HepG2 (cell line): Measurements from ENCODE around the gene ADM5. TPM values are rescaled to one million over a fixed set of nuclear protein-coding genes. Genes with fewer than 3 reads are reported as not detected.

ENCODE experiments used
- ARNTL ChIP-seq: sonication (generic); formaldehyde crosslinking; IDR thresholded peaks from 2 replicates; pipeline ENCODE4 v1.4.0; 2020; ENCODE audit warnings: mild to moderate bottlenecking, missing genetic modification reagents
- IKZF5 ChIP-seq: IDR thresholded peaks from 2 replicates; pipeline ENCODE4 v1.6.1; 2018; ENCODE audit warnings: missing genetic modification reagents, mild to moderate bottlenecking, missing compliant biosample characterization
- LRRFIP1 ChIP-seq: sonication (generic); formaldehyde crosslinking; conservative IDR thresholded peaks from 2 replicates; pipeline ENCODE4 v1.4.0; 2020; ENCODE audit warnings: missing genetic modification reagents
- MBNL3 ChIP-seq: fragments of 250-450 bp; sonication (Bioruptor Pico); conservative IDR thresholded peaks from 2 replicates; pipeline ENCODE4 v1.8.0; 2022; ENCODE audit warnings: mild to moderate bottlenecking, inconsistent platforms
- NCOA5 ChIP-seq: sonication (generic); formaldehyde crosslinking; IDR thresholded peaks from 2 replicates; pipeline ENCODE4 v1.4.0; 2020; ENCODE audit warnings: missing genetic modification reagents
- PBX2 ChIP-seq: IDR thresholded peaks from 2 replicates; pipeline ENCODE4 v1.6.1; 2016; ENCODE audit warnings: control low read depth
- RBAK ChIP-seq: sonication (generic); formaldehyde crosslinking; IDR thresholded peaks from 2 replicates; pipeline ENCODE4 v1.5.1; 2020; ENCODE audit warnings: mild to moderate bottlenecking, missing genetic modification reagents
- RERE ChIP-seq: IDR thresholded peaks from 2 replicates; pipeline ENCODE4 v1.6.1; 2016; ENCODE audit warnings: low read depth, missing genetic modification reagents, missing compliant biosample characterization
- STAG1 ChIP-seq: sonication (generic); formaldehyde crosslinking; IDR thresholded peaks from 2 replicates; pipeline ENCODE4 v1.4.0; 2020; ENCODE audit warnings: missing genetic modification reagents
- SUZ12 ChIP-seq: fragments of 150-350 bp; IDR thresholded peaks from 2 replicates; pipeline ENCODE4 v1.6.1; 2014; ENCODE audit warnings: low read depth, low read length
- TAF1 ChIP-seq: sonication (generic); formaldehyde crosslinking; IDR thresholded peaks from 2 replicates; pipeline ENCODE4 v1.4.0; 2020; ENCODE audit warnings: missing genetic modification reagents
- WIZ ChIP-seq: sonication (generic); formaldehyde crosslinking; IDR thresholded peaks from 2 replicates; pipeline ENCODE4 v1.5.1; 2020; ENCODE audit warnings: mild to moderate bottlenecking, missing genetic modification reagents
- ZBTB38 ChIP-seq: sonication (generic); formaldehyde crosslinking; IDR thresholded peaks from 2 replicates; pipeline ENCODE4 v1.5.1; 2020; ENCODE audit warnings: mild to moderate bottlenecking, missing genetic modification reagents
- ZNF343 ChIP-seq: sonication (generic); formaldehyde crosslinking; IDR thresholded peaks from 2 replicates; pipeline ENCODE4 v1.4.0; 2020; ENCODE audit warnings: mild to moderate bottlenecking, missing genetic modification reagents
- ZNF7 ChIP-seq: IDR thresholded peaks from 2 replicates; pipeline ENCODE4 v1.6.1; 2016; ENCODE audit warnings: missing biosample characterization, missing genetic modification reagents
- ZNF766 ChIP-seq: sonication (generic); formaldehyde crosslinking; IDR thresholded peaks from 2 replicates; pipeline ENCODE4 v1.5.0; 2020; ENCODE audit warnings: missing genetic modification reagents, borderline replicate concordance
- ZNF883 ChIP-seq: sonication (generic); formaldehyde crosslinking; IDR thresholded peaks from 2 replicates; pipeline ENCODE4 v1.5.1; 2020; ENCODE audit warnings: mild to moderate bottlenecking, missing genetic modification reagents; ENCODE audit errors: not compliant biosample characterization
- ZSCAN31 ChIP-seq: sonication (generic); formaldehyde crosslinking; IDR thresholded peaks from 2 replicates; pipeline ENCODE4 v1.5.0; 2020; ENCODE audit warnings: low read depth, mild to moderate bottlenecking, missing genetic modification reagents
- polyA plus RNA-seq, 8 experiments: library from polyadenylated mRNA; depleted of rRNA in 3 of 8; stranded (reverse) in 7 of 8; unstranded in 1 of 8; fragments of >200 nt; fragmentation: Illumina TruSeq in 4 of 8; extraction: Trizol in 4 of 8; gene quantifications; 2 replicates each; pipeline versions ENCODE4 v1.2.1 to v1.2.3, GENCODE V29; 2011 to 2016; ENCODE audit warnings: low read depth in 4 of 8, missing spikeins in 1 of 8, mixed read lengths in 1 of 8; ENCODE audit not compliant: insufficient read depth in 1 of 8
- total RNA-seq, 5 experiments: library from RNA; depleted of rRNA; stranded (reverse); fragments of >200 nt; fragmentation: Illumina TruSeq; extraction: Trizol; gene quantifications; 2 replicates each; pipeline ENCODE4 v1.2.3, GENCODE V29; 2016; ENCODE audit warnings: low read depth in 1 of 5

Gene ADM5
- total and polyA plus RNA-seq, 2 of the 13 experiments (the other 11 are each of a cell fraction or from before 2014, with no cell fraction given) = 2.7 to 4.1 TPM

GRCh38 chr19:49677231-49677900 lies 12.0 kb upstream of the ADM5 start, which contains the start of gene PRMT1 (continued):
- TF ChIP-seq MBNL3 (CRISPR knock-in tag) (no peak), WIZ (CRISPR knock-in tag) (no peak), IKZF5 (CRISPR knock-in tag) (0 out of 2 replicates have a peak, but pooled peaks have one; percentile 44), LRRFIP1 (CRISPR knock-in tag) (no peak), ZBTB38 (CRISPR knock-in tag) (peak; percentile 50; the same call in 1 of the 2 replicates), ZNF766 (peak; percentile 83; the same call in 1 of the 2 replicates), ZNF7 (CRISPR knock-in tag) (no peak), SUZ12 (no peak), PBX2 (no peak), ZNF343 (no peak), ZNF883 (peak; percentile 53), STAG1 (no peak), ARNTL (CRISPR knock-in tag) (peak; percentile 90), RERE (CRISPR knock-in tag) (0 out of 2 replicates have a peak, but pooled peaks have one; percentile 29), ZSCAN31 (CRISPR knock-in tag) (0 out of 2 replicates have a peak, but pooled peaks have one; percentile 68), RBAK (CRISPR knock-in tag) (no peak), TAF1 (CRISPR knock-in tag) (peak; percentile 92), NCOA5 (no peak)
